Spleen (tissue), 7 donors: ENCODE measurements around the gene CPTP.

Experiments used
- POLR2A ChIP-seq, 3 donors: fragments of 450-650 bp; IDR thresholded peaks; one replicate each; pipeline ENCODE4 v1.5.1; 2017; ENCODE audit warnings: antibody characterized with exemption in 3 of 3, mild to moderate bottlenecking in 1 of 3
- POLR2AphosphoS5 ChIP-seq, 3 donors: sonication (generic); formaldehyde crosslinking; IDR thresholded peaks; one replicate each; pipeline ENCODE4 v1.5.1; 2017; ENCODE audit warnings: antibody characterized with exemption in 3 of 3
- TF ChIP-seq, protein P1 (sequence below), 11 experiments: fragments of 200-600 bp in 7 of 11; fragments of 450-650 bp in 4 of 11; sonication (generic) in 4 of 11; IDR thresholded peaks in 8 of 11; conservative IDR thresholded peaks in 3 of 11; 1 replicate in 7 of 11; 2 replicates in 4 of 11; pipeline versions ENCODE4 v1.4.0 to v1.8.0; 2016 to 2021; ENCODE audit warnings: antibody characterized with exemption in 11 of 11, inconsistent platforms in 4 of 11, mild to moderate bottlenecking in 1 of 11
- donor health status: DM: no; HTN: no; CAD: no; lungs with moderate emphysema.
- donor health status: DM: no; HTN: no; CAD: no.
- donor health status: DM: no; HTN: no; CAD: no.

GRCh38 chr1:1287288-1288110 lies 37.1 kb upstream of the CPTP start:
- TF ChIP-seq, protein P1, sequence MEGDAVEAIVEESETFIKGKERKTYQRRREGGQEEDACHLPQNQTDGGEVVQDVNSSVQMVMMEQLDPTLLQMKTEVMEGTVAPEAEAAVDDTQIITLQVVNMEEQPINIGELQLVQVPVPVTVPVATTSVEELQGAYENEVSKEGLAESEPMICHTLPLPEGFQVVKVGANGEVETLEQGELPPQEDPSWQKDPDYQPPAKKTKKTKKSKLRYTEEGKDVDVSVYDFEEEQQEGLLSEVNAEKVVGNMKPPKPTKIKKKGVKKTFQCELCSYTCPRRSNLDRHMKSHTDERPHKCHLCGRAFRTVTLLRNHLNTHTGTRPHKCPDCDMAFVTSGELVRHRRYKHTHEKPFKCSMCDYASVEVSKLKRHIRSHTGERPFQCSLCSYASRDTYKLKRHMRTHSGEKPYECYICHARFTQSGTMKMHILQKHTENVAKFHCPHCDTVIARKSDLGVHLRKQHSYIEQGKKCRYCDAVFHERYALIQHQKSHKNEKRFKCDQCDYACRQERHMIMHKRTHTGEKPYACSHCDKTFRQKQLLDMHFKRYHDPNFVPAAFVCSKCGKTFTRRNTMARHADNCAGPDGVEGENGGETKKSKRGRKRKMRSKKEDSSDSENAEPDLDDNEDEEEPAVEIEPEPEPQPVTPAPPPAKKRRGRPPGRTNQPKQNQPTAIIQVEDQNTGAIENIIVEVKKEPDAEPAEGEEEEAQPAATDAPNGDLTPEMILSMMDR (IDR thresholded peaks at IDR 0.05 in 8 of 11, conservative IDR thresholded peaks at IDR 0.05 in 3 of 11) = no peak
- no peak for TF ChIP-seq POLR2A (IDR thresholded peaks at IDR 0.05)
- TF ChIP-seq POLR2AphosphoS5 (IDR thresholded peaks at IDR 0.05) = peak in 2 of 3 donors; percentile 28 to 57
